Adrenal gland (tissue), 5 donors: ENCODE results near the gene HS2ST1.

Experiments used
- CTCF ChIP-seq, 6 experiments: fragments of 450-650 bp in 4 of 6; fragments of 200-600 bp in 2 of 6; sonication (generic) in 1 of 6; IDR thresholded peaks; 1 replicate in 5 of 6; 2 replicates in 1 of 6; pipeline versions ENCODE4 v1.5.1 to v1.8.0; 2016 to 2021; ENCODE audit warnings: antibody characterized with exemption in 6 of 6, mild to moderate bottlenecking in 2 of 6, moderate library complexity in 1 of 6
- POLR2A ChIP-seq, 2 donors: fragments of 450-650 bp; IDR thresholded peaks; one replicate each; pipeline ENCODE4 v1.6.1; 2017; ENCODE audit warnings: antibody characterized with exemption in 2 of 2, mild to moderate bottlenecking in 2 of 2, moderate library complexity in 1 of 2
- donor health status: DM: no; HTN: no; CAD: no.

GRCh38 chr1:87120779-87121178 lies 206.3 kb downstream of the HS2ST1 start:
- TF ChIP-seq POLR2A (IDR thresholded peaks at IDR 0.05) (no peak), CTCF (IDR thresholded peaks at IDR 0.05) (no peak)
